Hypothalamus (tissue), 51 donors: ENCODE measurements around the gene KLHL25.
"Not testable (repeated sequence)": the region's sequence is repeated elsewhere in the genome, so short reads cannot be mapped to it uniquely, and the experiment has no call there.

ENCODE experiments used
- DNase-seq, 51 donors: peaks; one replicate each; lab custom pipeline; 2025; lab: John Stamatoyannopoulos, UW

KLHL25 gene

GRCh38 chr15:85804481-85805170, 9.9 kb upstream of the KLHL25 start:
- no peak for DNase-seq

GRCh38 chr15:85802617-85803016, 7.9 kb upstream of the KLHL25 start:
- not testable (repeated sequence) for DNase-seq

- peak in 4 of 51 donors; percentile 21 to 32 (median 26) for DNase-seq
Observed at GRCh38 chr15:85800478-85801123, 5.9 kb upstream of the KLHL25 start.

- not testable (repeated sequence) for DNase-seq
Observed at GRCh38 chr15:85796371-85796770, 1.6 kb upstream of the KLHL25 start.

GRCh38 chr15:85795337-85796305, 896 bp upstream of the KLHL25 start:
- no peak for DNase-seq

GRCh38 chr15:85793641-85794597, 806 bp downstream of the KLHL25 start:
- DNase-seq = peak in 15 of 51 donors; percentile 13 to 70 (median 37)

GRCh38 chr15:85792912-85793590, 1.7 kb downstream of the KLHL25 start:
- no peak for DNase-seq

GRCh38 chr15:85792102-85792731, 2.5 kb downstream of the KLHL25 start:
- no peak for DNase-seq

- no peak for DNase-seq
Observed at GRCh38 chr15:85789496-85789875, 5.2 kb downstream of the KLHL25 start.

GRCh38 chr15:85788771-85789495, 5.8 kb downstream of the KLHL25 start:
- no peak for DNase-seq

GRCh38 chr15:85786781-85787114, 8.0 kb downstream of the KLHL25 start:
- DNase-seq = no peak

GRCh38 chr15:85785887-85786780, 8.6 kb downstream of the KLHL25 start:
- DNase-seq = peak in 5 of 51 donors; percentile 19 to 45 (median 43)

GRCh38 chr15:85782064-85782463, 12.7 kb downstream of the KLHL25 start:
- DNase-seq = no peak

- no peak for DNase-seq
Observed at GRCh38 chr15:85781099-85781498, 13.6 kb downstream of the KLHL25 start.

- no peak for DNase-seq
Observed at GRCh38 chr15:85780225-85780985, 14.3 kb downstream of the KLHL25 start.

GRCh38 chr15:85779249-85779648, 15.5 kb downstream of the KLHL25 start:
- DNase-seq = no peak
